CD14-positive monocyte (primary cell): ENCODE results near the gene ADAMTS7. TPM values are rescaled to one million over a fixed set of nuclear protein-coding genes. Genes with fewer than 3 reads are reported as not detected.
"Not testable (repeated sequence)": the region's sequence is repeated elsewhere in the genome, so short reads cannot be mapped to it uniquely, and the experiment has no call there.

Experiments
- DNase-seq, 3 donors: peaks; one replicate each; pipeline ENCODE4 v3.0.0-alpha.2; 2011 to 2022
- H2AFZ ChIP-seq: 2 replicates; pipeline ENCODE4 v1.6.0; 2012; ENCODE audit warnings: mild to moderate bottlenecking, low read depth, low read length, inconsistent platforms; ENCODE audit not compliant: insufficient read depth, poor library complexity, severe bottlenecking
- H3K27ac ChIP-seq, 2 donors: 1 replicate in 1 of 2; 2 replicates in 1 of 2; pipeline ENCODE4 v1.5.1; 2012 to 2013; ENCODE audit warnings: low read length in 2 of 2, control low read depth in 1 of 2, inconsistent platforms in 1 of 2, low read depth in 1 of 2, mild to moderate bottlenecking in 1 of 2
- H3K27me3 ChIP-seq, 2 donors: one replicate each; pipeline versions ENCODE4 v1.6.0 to v1.6.1; 2011 to 2013; ENCODE audit warnings: low read length in 2 of 2; ENCODE audit not compliant: control insufficient read depth in 2 of 2, insufficient read depth in 2 of 2
- H3K36me3 ChIP-seq, 2 donors: replicated peaks in 1 of 2; 1 replicate in 1 of 2; 2 replicates in 1 of 2; pipeline versions ENCODE4 v1.5.1 to v1.6.1; 2012 to 2013; ENCODE audit warnings: low read length in 2 of 2, control low read depth in 1 of 2, inconsistent platforms in 1 of 2, mild to moderate bottlenecking in 1 of 2; ENCODE audit not compliant: insufficient read depth in 2 of 2, control insufficient read depth in 1 of 2
- H3K4me1 ChIP-seq, 2 donors: 1 replicate in 1 of 2; 2 replicates in 1 of 2; pipeline versions ENCODE4 v1.5.1 to v1.6.1; 2012 to 2013; ENCODE audit warnings: low read length in 2 of 2, control low read depth in 1 of 2, inconsistent platforms in 1 of 2, mild to moderate bottlenecking in 1 of 2, moderate library complexity in 1 of 2; ENCODE audit not compliant: insufficient read depth in 2 of 2, control insufficient read depth in 1 of 2
- H3K4me2 ChIP-seq: replicated peaks from 2 replicates; pipeline ENCODE3; 2012; ENCODE audit warnings: low read length, moderate library complexity, mild to moderate bottlenecking; ENCODE audit not compliant: poor library complexity, severe bottlenecking; ENCODE audit errors: extremely low read depth
- H3K4me3 ChIP-seq, 3 experiments: fragments of 200-600 bp in 1 of 3; sonication (generic) in 1 of 3; replicated peaks in 1 of 3; 1 replicate in 2 of 3; 2 replicates in 1 of 3; pipeline ENCODE4 v1.5.1; 2011 to 2013; ENCODE audit warnings: low read length in 3 of 3, mild to moderate bottlenecking in 3 of 3, control low read depth in 2 of 3, low read depth in 2 of 3, inconsistent platforms in 1 of 3, moderate library complexity in 1 of 3
- H3K79me2 ChIP-seq: 2 replicates; pipeline ENCODE4 v1.6.0; 2012; ENCODE audit warnings: mild to moderate bottlenecking, control low read depth, inconsistent platforms, low read length, moderate library complexity; ENCODE audit not compliant: insufficient read depth
- H3K9ac ChIP-seq: 2 replicates; pipeline ENCODE4 v1.6.0; 2017; ENCODE audit warnings: low read length, mild to moderate bottlenecking; ENCODE audit not compliant: insufficient read depth, poor library complexity, severe bottlenecking
- H3K9me3 ChIP-seq, 2 donors: replicated peaks in 1 of 2; 1 replicate in 1 of 2; 2 replicates in 1 of 2; pipeline versions ENCODE4 v1.5.1 to v1.6.1; 2012 to 2013; ENCODE audit warnings: low read length in 2 of 2, control low read depth in 1 of 2; ENCODE audit not compliant: control insufficient read depth in 1 of 2, insufficient read depth in 1 of 2
- H4K20me1 ChIP-seq: 2 replicates; pipeline ENCODE4 v1.6.0; 2012; ENCODE audit warnings: mild to moderate bottlenecking, low read length, control low read depth, moderate library complexity; ENCODE audit not compliant: insufficient read depth
- H3K27ac Mint-ChIP-seq, 7 donors: one replicate each; pipeline ENCODE4 v1.8.0; 2020; ENCODE audit warnings: mild to moderate bottlenecking in 7 of 7, mixed read lengths in 7 of 7, moderate library complexity in 6 of 7, inconsistent platforms in 2 of 7
- H3K27me3 Mint-ChIP-seq, 3 donors: one replicate each; pipeline ENCODE4 v1.8.0; 2021 to 2022; ENCODE audit warnings: low read depth in 3 of 3, mild to moderate bottlenecking in 3 of 3, mixed read lengths in 3 of 3, moderate library complexity in 3 of 3, inconsistent platforms in 1 of 3
- H3K36me3 Mint-ChIP-seq, 2 donors: one replicate each; pipeline ENCODE4 v1.8.0; 2020; ENCODE audit warnings: mixed read lengths in 2 of 2, inconsistent platforms in 1 of 2, mild to moderate bottlenecking in 1 of 2
- H3K4me1 Mint-ChIP-seq: one replicate; pipeline ENCODE4 v1.8.0; 2020; ENCODE audit warnings: mild to moderate bottlenecking, mixed read lengths
- H3K4me3 Mint-ChIP-seq, 2 donors: one replicate each; pipeline ENCODE4 v1.8.0; 2020; ENCODE audit warnings: mild to moderate bottlenecking in 2 of 2, mixed read lengths in 2 of 2, moderate library complexity in 1 of 2
- H3K9me3 Mint-ChIP-seq, 7 donors: one replicate each; pipeline ENCODE4 v1.8.0; 2020 to 2022; ENCODE audit warnings: mixed read lengths in 7 of 7, mild to moderate bottlenecking in 6 of 7, moderate library complexity in 6 of 7, inconsistent platforms in 2 of 7
- CTCF ChIP-seq: fragments of 200-600 bp; IDR thresholded peaks from one replicate; pipeline ENCODE4 v1.8.0; 2022; ENCODE audit warnings: antibody characterized with exemption, mild to moderate bottlenecking
- WGBS: methylation state at CpG from one replicate; pipeline ENCODE4 v1.1.5; 2013; ENCODE audit warnings: missing lambda C conversion rate; ENCODE audit not compliant: insufficient coverage; 5-methylcytosine and 5-hydroxymethylcytosine counted together
- intact Hi-C, 2 donors: fragments of 100-400 bp; cut with micrococcal nuclease; formaldehyde crosslinking; loops; one replicate each; pipeline versions ENCODE4 v1.15.0 to v1.15.1; 2023
- polyA plus RNA-seq, 3 donors: library from polyadenylated mRNA; depleted of rRNA in 1 of 3; unstranded in 2 of 3; stranded (reverse) in 1 of 3; fragments of 300-500 nt in 2 of 3; fragments of >200 nt in 1 of 3; fragmentation: Illumina TruSeq in 2 of 3; gene quantifications; 1 replicate in 2 of 3; 2 replicates in 1 of 3; pipeline ENCODE4 v1.2.3, GENCODE V29; 2012 to 2021

The ADAMTS7 gene
- polyA plus RNA-seq, 3 donors = not detected

DNA sequence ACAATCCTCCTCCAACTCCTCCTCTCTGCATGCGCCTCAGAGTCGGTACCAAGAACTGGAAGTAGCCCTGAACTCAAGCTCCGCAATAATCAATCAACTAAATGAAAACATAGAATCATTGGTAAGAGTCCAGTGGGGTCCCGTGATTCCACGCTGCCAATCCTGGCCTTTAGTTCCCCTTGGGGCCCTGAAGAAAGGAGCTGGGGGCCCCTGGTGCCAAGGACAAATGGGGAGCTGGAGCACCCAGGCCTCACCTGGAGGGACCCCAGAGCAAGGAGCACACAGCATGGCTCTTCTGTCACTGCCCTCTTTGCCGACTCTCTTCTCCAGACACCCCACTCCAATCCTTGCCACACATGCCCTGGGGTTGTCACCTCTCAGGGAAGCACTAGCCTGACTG, 80.3 kb downstream of the ADAMTS7 start:
- intact Hi-C loops = no loop called here
- Histone ChIP-seq H3K4me1 (no peaks in the 10 kb centered on the region), H3K4me3 (no peak overlapping the region), H3K27ac (no peak overlapping the region), H3K79me2 (no peaks in the 10 kb centered on the region), H3K36me3 (no peaks in the 10 kb centered on the region), H4K20me1 (no peaks in the 10 kb centered on the region), H3K9ac (no peak overlapping the region), H2AFZ (no peak overlapping the region), H3K27me3 (no peaks in the 10 kb centered on the region), H3K9me3 (no peaks in the 10 kb centered on the region), H3K4me2 (no peak overlapping the region)
- WGBS = 93% methylated on average over 5 of the region's 6 CpGs
- Mint-ChIP-seq H3K27me3 (peaks cover 3 to 13% (median 10%) of the 10 kb centered on the region in 3 donors), H3K36me3 (no peaks in the 10 kb centered on the region), H3K27ac (no peak overlapping the region), H3K9me3 (peaks cover 0 to 5% (median 0%) of the 10 kb centered on the region in 7 donors), H3K4me3 (no peak overlapping the region), H3K4me1 (peaks cover 2% of the 10 kb centered on the region)
- TF ChIP-seq CTCF = no peak
- DNase-seq = no peak

GRCh38 chr15:78728427-78728826, 82.8 kb downstream of the ADAMTS7 start:
- H3K4me3 ChIP-seq, H3K27me3 ChIP-seq, DNase-seq, H3K9me3 ChIP-seq, H3K4me1 Mint-ChIP-seq, H3K9ac ChIP-seq, intact Hi-C loops, H3K4me2 ChIP-seq, H3K36me3 Mint-ChIP-seq, H3K36me3 ChIP-seq, H3K27me3 Mint-ChIP-seq, H3K4me3 Mint-ChIP-seq, H4K20me1 ChIP-seq, H3K27ac Mint-ChIP-seq, H2AFZ ChIP-seq, H3K9me3 Mint-ChIP-seq, H3K27ac ChIP-seq, H3K79me2 ChIP-seq, H3K4me1 ChIP-seq: not testable (repeated sequence)
- WGBS = no CpG with 5 or more reads among the region's 1 CpG
